Stimulated activated CD4-positive, alpha-beta T cell treated with anti-CD3 and anti-CD28 coated beads, Interleukin-2, amount 100 ng/mL, for 48 hours (primary cell): ENCODE measurements around the gene ATP2C1.

Experiments
- DNase-seq, 2 donors: peaks; one replicate each; pipeline ENCODE4 v3.0.0-alpha.2; 2020

The ATP2C1 gene

GRCh38 chr3:130897316-130897715 lies 3.4 kb downstream of the ATP2C1 start:
- DNase-seq = no peak

- no peak for DNase-seq
These were observed 7.1 kb downstream of the ATP2C1 start for GRCh38 chr3:130900959-130901358.

DNA sequence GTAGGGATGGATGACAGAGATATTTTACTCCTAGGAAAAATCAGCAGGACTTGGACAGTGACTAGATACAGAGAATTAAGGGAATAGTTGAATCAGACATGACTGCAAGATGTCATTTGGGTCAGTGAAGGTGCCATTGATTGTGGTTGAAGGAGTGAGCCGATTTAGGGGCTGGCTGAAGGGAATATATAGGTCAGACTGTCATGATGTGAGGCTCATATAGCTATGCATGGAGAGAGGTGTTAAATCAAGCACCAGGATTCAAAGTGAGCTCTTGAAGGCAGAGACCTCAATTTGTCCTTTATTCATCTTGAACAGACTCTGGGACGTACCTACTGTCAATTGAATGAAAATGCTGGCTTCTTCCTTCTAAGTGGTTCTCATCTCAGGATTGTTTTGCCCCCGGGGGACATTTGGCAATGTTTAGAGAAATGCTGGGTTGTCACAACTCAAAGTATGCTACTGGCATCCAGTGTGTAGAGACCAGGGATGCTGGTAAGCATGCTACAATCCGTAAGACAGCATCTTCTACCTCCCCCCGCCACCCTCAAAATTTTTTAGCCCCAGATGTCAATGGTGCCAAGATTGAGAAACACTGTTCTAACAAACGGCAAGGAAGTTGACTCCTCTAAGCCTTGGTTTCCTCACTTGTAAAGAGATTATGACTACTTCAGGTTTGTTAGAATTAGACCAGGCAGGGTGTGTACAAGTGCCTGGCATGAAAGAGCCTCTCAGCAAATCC lies 7.8 kb downstream of the ATP2C1 start:
- no peak for DNase-seq

DNA sequence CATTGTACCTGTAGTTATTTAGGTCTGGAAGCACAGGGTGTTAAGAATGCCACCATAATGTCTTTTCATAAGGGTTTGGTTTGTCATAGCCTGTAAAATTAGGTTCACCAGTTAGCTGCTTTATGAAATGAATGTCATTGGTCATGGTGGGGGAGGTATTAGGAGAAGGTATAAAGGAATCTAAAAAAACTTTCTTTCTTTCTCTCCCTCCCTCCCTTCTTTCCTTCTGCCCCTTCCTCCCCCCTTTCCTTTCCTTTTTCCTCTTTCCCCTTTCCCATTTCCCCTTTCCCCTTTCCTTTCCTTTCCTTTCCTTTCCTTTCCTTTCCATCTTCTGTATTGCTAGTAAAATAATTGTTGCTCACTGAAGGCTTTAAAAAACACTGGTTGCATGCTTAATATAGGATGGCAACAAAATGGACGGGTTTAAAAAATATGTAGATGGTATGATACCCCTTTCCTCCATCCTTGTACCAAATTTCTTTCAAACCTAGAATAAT lies 9.6 kb downstream of the ATP2C1 start:
- no peak for DNase-seq

GRCh38 chr3:130904491-130904890 lies 10.6 kb downstream of the ATP2C1 start:
- DNase-seq = no peak

- DNase-seq = no peak
These were observed 11.7 kb downstream of the ATP2C1 start for GRCh38 chr3:130905551-130905950.

GRCh38 chr3:130906374-130906995 lies 12.6 kb downstream of the ATP2C1 start:
- no peak for DNase-seq

DNA sequence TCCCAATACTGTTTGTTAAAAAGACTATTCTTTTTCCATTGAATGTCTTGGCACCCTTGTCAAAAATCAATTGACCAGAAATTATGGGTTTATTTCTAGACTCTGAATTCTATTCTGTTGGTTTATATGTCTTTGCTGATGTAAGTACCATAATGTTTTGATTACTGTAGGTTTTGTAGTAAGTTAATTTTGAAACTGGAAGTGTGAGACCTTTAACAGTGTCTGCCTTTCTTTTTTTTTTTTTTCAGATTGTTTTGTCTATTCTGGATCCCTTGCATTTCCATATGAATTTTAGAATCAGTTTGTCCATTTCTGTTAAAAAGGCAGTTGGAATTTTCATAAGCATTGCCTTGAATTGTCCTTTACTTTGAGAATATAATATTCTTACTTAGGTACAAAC lies 13.6 kb downstream of the ATP2C1 start:
- DNase-seq = no peak

DNA sequence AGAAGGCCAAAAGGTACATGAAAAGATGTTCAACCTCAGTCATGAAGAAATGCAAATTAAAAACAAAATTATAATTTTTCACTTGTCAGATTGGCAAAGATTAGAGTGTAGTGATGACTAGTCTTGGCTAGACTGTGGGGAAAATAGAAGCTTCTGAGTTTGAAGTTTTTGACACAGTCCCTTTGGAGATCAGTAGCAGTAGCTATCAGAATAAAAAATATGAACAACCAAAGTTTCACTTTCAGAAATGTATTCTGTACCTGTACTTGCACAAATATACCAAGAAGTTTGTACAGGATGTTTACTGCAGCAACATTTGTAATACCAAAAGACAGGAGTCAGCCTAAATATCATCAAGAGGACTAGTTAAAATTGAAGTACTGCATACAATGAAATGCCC lies 14.1 kb downstream of the ATP2C1 start:
- no peak for DNase-seq

GRCh38 chr3:130915567-130916292 lies 21.8 kb downstream of the ATP2C1 start:
- no peak for DNase-seq

DNA sequence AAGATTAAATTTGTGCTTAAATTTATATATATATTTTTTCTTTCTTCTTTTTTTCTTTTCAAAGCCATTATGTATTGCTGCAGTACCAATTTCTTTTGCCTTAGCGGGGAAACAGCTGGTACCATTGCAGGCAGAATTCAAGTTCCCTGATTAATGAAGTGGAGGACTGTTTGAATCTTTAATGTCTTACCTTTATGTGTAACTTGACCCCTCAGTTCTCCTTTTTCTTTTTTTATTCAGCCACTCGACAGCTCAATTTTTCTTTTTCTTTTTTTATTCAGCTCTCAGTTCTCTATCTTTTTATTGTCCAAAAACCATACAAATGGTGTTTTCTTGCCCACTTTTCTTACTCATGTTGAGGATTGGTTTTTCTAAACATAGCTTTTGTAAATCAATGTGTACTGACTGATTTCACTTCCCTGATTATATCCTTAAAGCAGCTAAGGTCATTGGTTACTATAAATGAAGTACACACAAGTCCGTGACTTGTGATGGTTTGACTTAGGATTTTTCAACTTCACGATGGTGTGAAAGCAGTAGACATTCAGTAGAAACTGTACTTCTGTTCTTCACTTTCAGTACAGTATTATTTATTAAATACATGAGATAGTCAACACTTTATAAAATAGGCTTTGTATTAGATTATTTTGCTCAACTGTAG lies 22.8 kb downstream of the ATP2C1 start:
- no peak for DNase-seq

DNA sequence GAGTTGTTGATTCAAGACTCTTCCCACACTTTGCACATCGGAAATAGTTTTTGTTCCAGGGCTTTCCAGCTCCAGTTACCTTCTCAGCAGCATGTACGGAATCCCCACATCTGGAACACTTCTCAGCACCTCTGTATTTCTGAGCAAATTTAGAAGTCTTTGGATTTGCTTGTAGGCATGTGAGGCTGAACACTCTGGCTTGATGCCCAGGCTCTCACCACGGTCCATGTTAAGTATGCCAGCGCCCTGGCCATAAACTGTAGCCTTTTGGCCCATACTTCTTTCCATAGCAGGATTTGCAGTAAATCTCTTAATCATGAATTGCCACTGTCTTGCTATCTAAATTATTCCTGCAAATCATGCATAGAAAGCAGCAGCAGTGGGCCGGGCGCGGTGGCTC lies 24.4 kb downstream of the ATP2C1 start:
- DNase-seq = no peak

DNA sequence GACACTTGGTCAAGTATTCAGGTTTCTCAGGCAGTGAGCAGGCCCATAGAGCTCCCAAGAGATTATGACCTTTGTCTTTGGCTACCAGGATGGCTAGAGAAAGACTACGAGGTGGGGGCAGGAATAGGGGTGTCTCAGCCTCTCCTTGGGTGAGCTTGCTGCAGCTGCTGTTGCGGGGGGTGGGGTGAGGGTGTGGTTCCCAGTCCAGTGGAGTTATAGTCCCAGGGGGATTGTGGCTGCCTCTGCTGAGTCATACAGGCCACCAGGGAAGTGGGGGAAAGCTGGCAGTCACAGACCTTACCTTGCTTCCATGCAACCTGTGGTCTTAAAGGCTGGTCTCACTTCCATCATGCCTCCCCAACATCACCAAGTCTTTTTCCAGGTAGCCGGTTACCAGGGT lies 31.7 kb downstream of the ATP2C1 start:
- DNase-seq = no peak

GRCh38 chr3:130926504-130926903 lies 32.6 kb downstream of the ATP2C1 start:
- no peak for DNase-seq

DNA sequence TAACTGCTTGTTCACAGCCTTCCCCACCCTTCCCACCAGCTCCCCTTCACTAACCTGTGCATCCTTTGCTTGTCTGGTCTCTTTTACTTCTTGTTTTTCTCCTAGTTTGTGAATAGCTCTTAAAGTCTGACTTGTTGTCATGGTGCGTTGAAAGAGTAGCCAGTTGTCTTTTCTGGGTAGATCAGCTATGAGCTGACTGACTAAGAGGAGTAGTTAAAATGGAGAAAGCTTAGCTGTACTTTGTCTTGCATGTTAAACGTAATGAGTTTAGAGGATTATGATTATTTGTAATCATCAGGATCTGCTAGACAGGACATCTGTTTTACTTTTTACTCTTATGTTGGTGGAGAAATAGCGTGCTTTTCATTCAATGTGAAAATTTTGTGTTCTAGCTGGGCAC lies 35.9 kb downstream of the ATP2C1 start:
- DNase-seq = no peak

- DNase-seq = no peak
These were observed 39.1 kb downstream of the ATP2C1 start for GRCh38 chr3:130932979-130933378.

GRCh38 chr3:130933801-130934345 lies 40.0 kb downstream of the ATP2C1 start:
- DNase-seq = no peak

DNA sequence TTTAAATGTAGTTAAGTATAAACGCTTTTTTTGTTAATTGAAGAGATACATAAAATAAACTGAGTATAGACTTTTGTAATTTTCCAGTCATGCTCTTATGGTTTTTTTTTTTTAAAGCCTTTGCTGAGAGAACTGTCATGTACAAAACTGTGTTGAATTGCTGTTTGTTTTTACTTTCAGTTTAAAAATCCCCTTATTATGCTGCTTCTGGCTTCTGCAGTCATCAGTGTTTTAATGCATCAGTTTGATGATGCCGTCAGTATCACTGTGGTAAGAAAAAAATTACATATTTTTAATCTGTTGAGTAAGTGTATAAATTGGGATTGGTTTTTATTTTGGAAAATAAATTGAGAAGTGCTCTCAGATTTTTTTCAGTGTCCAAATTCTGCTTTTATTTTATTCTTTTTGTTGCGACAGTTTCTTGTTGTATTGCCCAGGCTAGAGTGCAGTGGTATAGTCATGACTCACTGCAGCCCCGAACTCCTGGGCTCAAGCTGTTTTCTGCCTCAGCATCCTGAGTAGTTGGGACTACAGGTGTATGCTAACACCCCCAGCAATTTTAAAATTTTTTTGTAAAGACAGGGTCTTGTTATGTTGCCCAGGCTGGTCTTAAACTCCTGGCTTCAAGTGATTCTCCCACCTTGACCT lies 40.7 kb downstream of the ATP2C1 start:
- no peak for DNase-seq

DNA sequence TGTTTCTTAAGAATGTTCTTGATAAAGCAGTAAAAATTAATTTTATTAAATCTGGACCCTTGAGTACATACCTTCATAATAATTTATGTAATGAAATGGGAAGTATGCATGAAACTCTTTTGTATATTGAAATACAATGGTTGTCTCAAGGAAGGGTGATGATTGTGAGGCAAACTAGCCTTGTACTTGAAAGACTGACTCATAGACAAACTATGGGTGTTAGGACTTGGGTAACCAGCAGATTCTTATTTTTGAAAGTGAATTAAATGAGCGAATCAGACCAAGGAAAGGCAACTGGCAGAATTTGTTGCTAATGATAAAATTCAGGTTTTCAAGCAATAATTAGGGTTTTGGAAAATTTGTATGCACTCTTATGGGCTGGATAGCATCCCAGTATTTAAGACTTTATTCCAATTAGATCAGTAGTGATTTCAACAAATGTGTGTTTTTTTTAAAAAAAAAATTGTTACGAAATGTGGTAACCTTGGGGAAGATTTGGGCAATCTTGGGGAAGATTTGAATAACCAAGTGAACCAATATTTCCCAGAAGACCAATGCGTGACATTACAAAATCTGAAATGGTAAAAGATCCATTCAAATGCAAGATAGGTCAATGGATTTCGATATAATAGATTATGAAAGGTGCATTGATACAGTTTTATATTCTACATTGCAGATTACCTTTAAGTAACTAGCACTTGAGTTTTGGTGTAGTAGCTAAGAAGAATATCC lies 42.0 kb downstream of the ATP2C1 start:
- no peak for DNase-seq

DNA sequence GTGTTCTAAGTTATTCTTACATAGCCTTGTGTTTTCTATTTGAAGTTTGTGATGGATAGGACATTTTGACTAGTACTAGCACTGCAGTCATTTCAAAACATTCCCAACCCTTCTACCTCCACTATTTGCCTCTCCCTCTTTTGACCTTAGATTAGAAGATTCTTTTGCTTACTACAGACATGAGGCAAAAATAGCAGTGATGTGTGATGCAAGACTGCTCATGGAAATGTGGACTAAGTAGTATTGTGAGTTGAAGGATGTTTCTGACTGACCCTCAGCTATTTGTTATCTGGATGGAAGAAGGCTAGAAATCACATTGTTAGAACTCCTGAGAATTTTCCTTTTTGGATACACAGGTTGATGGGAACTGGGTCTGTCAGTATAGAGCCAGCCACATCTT lies 45.9 kb downstream of the ATP2C1 start:
- no peak for DNase-seq

- DNase-seq = no peak
These were observed 47.9 kb downstream of the ATP2C1 start for GRCh38 chr3:130941793-130942192.

- DNase-seq = no peak
These were observed 53.0 kb downstream of the ATP2C1 start for GRCh38 chr3:130946882-130947281.
